ENCODE measurements around the gene PEX11G. TPM values are rescaled to one million over a fixed set of nuclear protein-coding genes. Genes with fewer than 3 reads are reported as not detected.

The PEX11G gene
- total and polyA plus RNA-seq, 10 of the 15 experiments (the other 5 are each of a cell fraction or from before 2014, with no cell fraction given), result 0.05 to 1.8 (median 0.73) TPM; not detected in 1

GRCh38 chr19:7524523-7524922, 35.7 kb upstream of the PEX11G start:
- no peak overlapping the region for H3K4me2 ChIP-seq (ENCODE audit: control insufficient read depth, insufficient read depth)
- no peak overlapping the region for H2AFZ ChIP-seq (ENCODE audit: control insufficient read depth, low read depth, low read length)
- CTCF ChIA-PET, result no interaction called here
- no TSS peak for BruUV-seq (replicated peaks)
- WGBS (ENCODE audit: insufficient coverage, insufficient replicate concordance, low lambda C conversion rate, missing lambda C conversion rate), result 70% methylated on average over 5 of the region's 5 CpGs
- POLR2A ChIA-PET, result no interaction called here
- H3K79me2 ChIP-seq (ENCODE audit: control insufficient read depth, insufficient read depth, low read length), result no peaks in the 10 kb centered on the region
- in situ Hi-C loops (cut with MboI) (no loop called here), intact Hi-C loops (cut with micrococcal nuclease; ENCODE audit: unreplicated experiment) (no loop called here)
- H3K27me3 ChIP-seq (replicated peaks in 1 of 2; ENCODE audit: control insufficient read depth in 2 of 2, insufficient read depth in 2 of 2, low read length in 1 of 2), result no peaks in the 10 kb centered on the region
- no peaks in the 10 kb centered on the region for H3K9me3 ChIP-seq (replicated peaks; ENCODE audit: control insufficient read depth, insufficient read depth, low read length)
- H3K27ac ChIP-seq (ENCODE audit: control insufficient read depth, insufficient read depth), result no peak overlapping the region
- ATAC-seq, result no peak
- no peaks in the 10 kb centered on the region for H4K20me1 ChIP-seq (ENCODE audit: control insufficient read depth, insufficient read depth)
- DNase-seq (ENCODE audit: low read depth, low spot score), result no peak
- TF ChIP-seq SMC3 (IDR thresholded peaks at IDR 0.05; ENCODE audit: borderline replicate concordance, low read length) (no peak), WRNIP1 (IDR thresholded peaks at IDR 0.05; ENCODE audit: borderline replicate concordance, low read depth, low read length) (no peak), RUNX3 (IDR thresholded peaks at IDR 0.05; ENCODE audit: low read length) (no peak), NR2F1 (conservative IDR thresholded peaks at IDR 0.05) (no peak), DPF2 (IDR thresholded peaks at IDR 0.05) (no peak), BCLAF1 (IDR thresholded peaks at IDR 0.05) (no peak), TCF7 (IDR thresholded peaks at IDR 0.05; ENCODE audit: borderline replicate concordance) (no peak)
- no peak overlapping the region for H3K4me3 ChIP-seq
- RAD21 ChIA-PET (ENCODE audit: unreplicated experiment), result no interaction called here
- no peaks in the 10 kb centered on the region; a peak in 1 of 4 replicates for H3K36me3 ChIP-seq (ENCODE audit: control insufficient read depth in 2 of 2, insufficient read depth in 2 of 2, low read length in 1 of 2)
- H3K4me1 ChIP-seq (ENCODE audit: control insufficient read depth, insufficient read depth, low read length), result peaks cover 4% of the 10 kb centered on the region; the same call in 1 of the 2 replicates
- SMC1A ChIA-PET (ENCODE audit: uncharacterized antibody, unreplicated experiment), result no interaction called here
- no peak overlapping the region for H3K9ac ChIP-seq (ENCODE audit: control insufficient read depth, insufficient read depth, low read length)
- FAIRE-seq, result no peak

Data from GM12878 (cell line).